Measurements from ENCODE around the gene CMBL.

Gene CMBL

GRCh38 chr5:10334831-10335230, 27.1 kb upstream of the CMBL start:
- no peak for DNase-seq

GRCh38 chr5:10333154-10334006, 25.7 kb upstream of the CMBL start:
- H3K27me3 ChIP-seq = no peaks in the 10 kb centered on the region
- no peak for TF ChIP-seq CTCF (IDR thresholded peaks at IDR 0.05; ENCODE audit: low read depth, low read length)
- H3K4me3 ChIP-seq (ENCODE audit: low read depth, low read length) = no peak overlapping the region
- no peaks in the 10 kb centered on the region for H3K9me3 ChIP-seq
- no peaks in the 10 kb centered on the region for H3K36me3 ChIP-seq
- no peaks in the 10 kb centered on the region for H3K4me1 ChIP-seq
- no peak for DNase-seq

More at GRCh38 chr5:10334831-10335230, 27.1 kb upstream of the CMBL start:
- H3K4me1 ChIP-seq = peaks cover 4% of the 10 kb centered on the region; the same call in 1 of the 2 replicates
- no peaks in the 10 kb centered on the region for H3K9me3 ChIP-seq
- no peak overlapping the region for H3K4me3 ChIP-seq (ENCODE audit: low read depth, low read length)
- no peak for TF ChIP-seq CTCF (IDR thresholded peaks at IDR 0.05; ENCODE audit: low read depth, low read length)
- no peaks in the 10 kb centered on the region for H3K36me3 ChIP-seq
- H3K27me3 ChIP-seq = no peaks in the 10 kb centered on the region

- H3K4me3 ChIP-seq (ENCODE audit: low read depth, low read length) = no peak overlapping the region
- TF ChIP-seq CTCF (IDR thresholded peaks at IDR 0.05; ENCODE audit: low read depth, low read length) = no peak
- DNase-seq = no peak
- H3K36me3 ChIP-seq = no peaks in the 10 kb centered on the region
- no peaks in the 10 kb centered on the region for H3K9me3 ChIP-seq
- no peaks in the 10 kb centered on the region for H3K27me3 ChIP-seq
- no peaks in the 10 kb centered on the region for H3K4me1 ChIP-seq
Observed at GRCh38 chr5:10332301-10332700, 24.6 kb upstream of the CMBL start.

- no peak for DNase-seq
- H3K27me3 ChIP-seq = no peaks in the 10 kb centered on the region
Observed at GRCh38 chr5:10331341-10331796, 23.7 kb upstream of the CMBL start.

GRCh38 chr5:10330511-10331230, 23.0 kb upstream of the CMBL start:
- no peak overlapping the region for H3K4me3 ChIP-seq (ENCODE audit: low read depth, low read length)
- H3K4me1 ChIP-seq = no peaks in the 10 kb centered on the region
- TF ChIP-seq CTCF (IDR thresholded peaks at IDR 0.05; ENCODE audit: low read depth, low read length) = no peak
- no peaks in the 10 kb centered on the region for H3K9me3 ChIP-seq
- no peak for DNase-seq
- H3K27me3 ChIP-seq = no peaks in the 10 kb centered on the region
- H3K36me3 ChIP-seq = no peaks in the 10 kb centered on the region

More at GRCh38 chr5:10331341-10331796, 23.7 kb upstream of the CMBL start:
- TF ChIP-seq CTCF (IDR thresholded peaks at IDR 0.05; ENCODE audit: low read depth, low read length) = no peak
- Histone ChIP-seq H3K4me3 (ENCODE audit: low read depth, low read length) (no peak overlapping the region), H3K4me1 (no peaks in the 10 kb centered on the region), H3K36me3 (no peaks in the 10 kb centered on the region), H3K9me3 (no peaks in the 10 kb centered on the region)
